EL (cell line): ENCODE measurements around the gene HMG20B.
A peak's percentile ranks its signal among the peaks of the same experiment; 100 is the strongest.

Experiments
- DNase-seq: peaks from one replicate; pipeline ENCODE4 v3.0.0-alpha.2; 2016

Gene HMG20B

GRCh38 chr19:3608079-3608641 lies 35.4 kb downstream of the HMG20B start:
- no peak for DNase-seq

DNA sequence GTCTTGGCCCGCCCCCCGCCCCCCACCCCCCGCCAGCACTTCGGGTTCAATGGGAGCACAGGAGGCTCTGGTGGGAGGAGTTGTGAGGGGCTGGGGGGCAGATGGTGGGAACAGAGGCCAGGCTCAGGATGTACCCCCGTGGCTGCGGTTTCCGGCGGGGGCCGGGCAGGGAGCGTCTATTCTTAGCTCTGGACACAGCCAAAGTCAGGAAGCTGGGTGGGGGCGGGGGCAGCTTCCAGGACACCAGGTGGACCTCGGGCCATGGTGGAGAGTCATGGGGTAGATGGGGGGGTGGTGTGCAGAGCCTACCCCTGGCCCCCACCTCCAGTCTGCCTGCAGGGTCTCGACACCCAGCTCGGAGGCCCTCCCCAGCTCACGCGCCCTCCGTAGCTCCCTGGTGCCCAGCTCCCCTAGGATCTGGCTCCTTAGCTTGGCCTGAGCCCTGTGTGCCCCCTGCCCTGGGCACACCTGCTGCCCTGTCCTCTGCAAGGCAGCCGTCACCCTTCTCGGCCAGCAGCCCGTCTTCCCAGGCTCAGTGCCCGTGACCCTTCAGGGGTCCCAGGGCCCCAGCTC lies 36.1 kb downstream of the HMG20B start:
- DNase-seq = no peak

GRCh38 chr19:3609779-3610719 lies 37.3 kb downstream of the HMG20B start:
- no peak for DNase-seq

DNA sequence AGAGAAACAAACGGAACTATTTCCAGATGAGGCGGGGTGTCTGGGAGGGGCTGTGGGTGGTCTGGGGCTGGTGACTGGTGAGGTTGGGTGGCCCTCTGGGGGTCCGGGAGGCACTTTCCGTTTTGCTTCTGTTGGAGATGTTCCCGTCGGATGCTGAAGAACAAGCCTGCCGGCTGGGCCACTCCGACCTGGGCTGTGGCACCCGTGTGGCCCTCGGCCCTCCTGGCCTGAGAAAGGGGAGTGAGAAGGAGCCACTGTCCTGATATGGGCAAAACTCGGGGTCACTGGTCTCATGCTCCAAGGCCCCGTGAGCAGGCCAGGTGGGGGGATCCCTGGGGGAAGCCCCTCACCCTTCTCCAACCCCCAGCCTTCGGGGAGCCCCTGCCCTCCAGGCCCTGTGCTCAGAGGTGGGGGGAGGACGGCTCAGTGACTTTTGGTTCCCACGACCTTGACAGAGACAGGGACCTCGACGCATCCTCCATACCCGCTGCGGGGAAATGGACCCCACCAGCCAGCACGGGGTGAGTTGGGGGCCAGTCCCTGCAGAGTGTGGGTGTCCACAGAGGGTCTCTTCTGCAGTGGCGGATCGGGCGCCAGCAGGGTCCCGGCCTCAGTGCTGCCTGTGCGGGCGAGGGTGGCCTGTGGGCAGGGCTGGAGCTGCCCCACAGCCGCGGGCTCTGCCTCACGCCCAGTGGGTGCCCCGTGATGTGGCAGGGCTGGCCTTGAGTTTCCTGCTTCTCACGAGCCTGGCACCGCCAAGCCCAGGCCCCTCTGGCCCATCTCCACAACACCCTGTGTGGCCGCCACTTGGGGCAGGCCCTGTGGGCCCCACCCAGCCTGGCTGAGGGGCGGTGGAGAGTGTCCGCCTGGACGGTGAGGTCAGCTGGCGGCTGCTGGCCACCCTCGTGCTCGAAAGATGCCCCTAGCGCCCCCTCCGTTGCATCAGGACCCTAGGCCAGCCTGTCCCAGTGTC lies 38.3 kb downstream of the HMG20B start:
- no peak for DNase-seq

- DNase-seq = no peak
These were observed 39.1 kb downstream of the HMG20B start for GRCh38 chr19:3611841-3612240.

DNA sequence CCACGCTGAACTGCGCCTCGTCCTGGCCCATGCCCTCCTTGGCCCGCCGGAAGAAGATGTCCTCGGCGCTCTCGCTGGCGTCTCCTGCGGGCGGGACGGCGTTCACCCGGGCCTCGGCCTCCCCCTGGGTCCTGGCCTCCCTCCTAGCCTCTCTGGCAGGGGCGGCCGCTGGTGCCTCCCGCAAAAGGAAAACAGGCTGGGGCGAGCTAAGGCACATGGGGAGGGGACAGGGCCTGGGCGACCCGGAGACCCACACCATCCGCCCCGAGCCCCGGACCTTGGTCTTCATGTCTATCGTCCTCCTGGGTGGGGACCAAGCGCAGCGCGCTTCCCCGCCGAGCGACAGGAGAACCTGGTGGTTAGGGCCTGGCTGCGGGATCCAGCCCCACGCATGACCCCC lies 39.6 kb downstream of the HMG20B start:
- DNase-seq = no peak

DNA sequence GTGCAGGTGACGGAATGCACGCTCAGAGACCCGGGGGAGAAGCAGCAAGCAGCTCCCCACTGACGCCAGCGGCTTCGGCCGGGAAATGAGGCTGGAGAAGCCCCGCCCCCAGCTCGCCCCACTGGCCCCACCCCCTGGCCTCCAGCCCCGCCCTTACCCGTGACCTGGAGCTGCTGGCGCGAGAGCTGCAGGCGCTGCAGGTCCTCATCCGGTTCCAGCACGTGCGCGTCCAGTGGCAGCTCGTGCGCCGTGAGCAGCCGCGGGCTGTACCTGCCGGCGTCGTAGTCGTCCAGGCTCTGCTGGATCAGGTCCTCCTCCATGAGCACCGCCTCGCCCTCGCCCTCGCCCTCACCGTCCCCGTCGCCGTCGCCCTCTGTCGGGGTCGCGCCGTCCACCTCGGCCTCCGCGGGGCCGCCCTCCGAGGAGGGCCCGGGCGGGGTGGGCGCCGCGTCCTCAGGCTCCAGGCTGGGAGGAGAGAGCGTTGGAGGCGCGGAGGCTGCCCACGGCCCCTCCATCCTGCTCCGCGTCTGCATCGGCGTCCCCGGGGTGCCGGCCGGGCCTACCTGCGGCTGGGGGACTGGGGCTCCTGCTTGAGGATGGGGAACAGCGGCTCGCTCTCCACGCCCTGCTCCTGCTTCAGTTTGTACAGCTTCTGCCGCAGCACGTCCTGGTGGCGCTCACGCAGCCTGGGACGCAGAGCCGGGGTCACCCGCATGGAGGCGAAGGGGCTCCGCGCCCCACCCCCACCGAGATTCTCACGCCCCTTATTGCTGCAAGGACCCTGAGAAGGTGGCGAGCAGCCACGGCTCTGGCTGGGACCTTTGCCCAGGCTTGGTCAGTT lies 40.4 kb downstream of the HMG20B start:
- no peak for DNase-seq

DNA sequence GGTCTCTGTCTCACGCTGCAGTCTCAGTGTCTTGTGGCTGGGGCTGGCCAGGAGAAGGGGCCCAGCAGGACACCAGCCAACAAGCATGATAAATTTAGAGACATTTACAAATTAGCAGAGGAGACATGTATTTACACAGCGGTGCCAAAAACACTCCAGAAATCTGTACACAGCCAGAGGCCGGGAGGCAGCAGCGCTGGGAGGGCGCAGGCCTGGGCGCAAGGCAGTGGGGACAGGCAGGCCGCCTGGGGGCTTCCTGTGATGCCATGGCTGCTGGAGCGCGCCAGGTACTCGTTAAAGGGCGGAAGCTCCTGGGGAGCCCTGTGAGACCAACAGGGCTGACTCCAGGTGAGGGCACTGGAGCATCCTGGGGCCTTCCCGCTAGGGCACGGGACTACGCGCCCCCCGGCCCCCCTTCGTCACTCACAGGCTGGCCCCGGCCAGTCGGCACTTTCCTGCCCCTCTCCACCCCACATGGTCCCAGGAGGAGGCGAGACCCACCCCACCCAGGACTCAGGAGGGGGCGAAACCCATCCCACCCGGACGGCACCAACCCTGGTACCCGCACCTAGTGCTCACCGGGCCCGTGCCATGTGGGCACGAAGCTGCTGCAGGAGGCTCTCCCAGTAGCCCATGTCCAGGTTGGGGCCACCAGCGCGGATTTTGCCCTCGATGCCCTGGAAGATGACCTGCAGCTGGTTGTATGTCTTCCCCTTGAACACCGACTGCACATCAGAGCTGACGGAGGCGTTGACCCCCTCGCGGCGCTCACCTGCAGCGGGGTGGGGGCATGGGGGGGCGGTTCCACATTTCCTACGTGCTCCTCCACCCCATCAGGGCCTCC lies 41.3 kb downstream of the HMG20B start:
- no peak for DNase-seq

DNA sequence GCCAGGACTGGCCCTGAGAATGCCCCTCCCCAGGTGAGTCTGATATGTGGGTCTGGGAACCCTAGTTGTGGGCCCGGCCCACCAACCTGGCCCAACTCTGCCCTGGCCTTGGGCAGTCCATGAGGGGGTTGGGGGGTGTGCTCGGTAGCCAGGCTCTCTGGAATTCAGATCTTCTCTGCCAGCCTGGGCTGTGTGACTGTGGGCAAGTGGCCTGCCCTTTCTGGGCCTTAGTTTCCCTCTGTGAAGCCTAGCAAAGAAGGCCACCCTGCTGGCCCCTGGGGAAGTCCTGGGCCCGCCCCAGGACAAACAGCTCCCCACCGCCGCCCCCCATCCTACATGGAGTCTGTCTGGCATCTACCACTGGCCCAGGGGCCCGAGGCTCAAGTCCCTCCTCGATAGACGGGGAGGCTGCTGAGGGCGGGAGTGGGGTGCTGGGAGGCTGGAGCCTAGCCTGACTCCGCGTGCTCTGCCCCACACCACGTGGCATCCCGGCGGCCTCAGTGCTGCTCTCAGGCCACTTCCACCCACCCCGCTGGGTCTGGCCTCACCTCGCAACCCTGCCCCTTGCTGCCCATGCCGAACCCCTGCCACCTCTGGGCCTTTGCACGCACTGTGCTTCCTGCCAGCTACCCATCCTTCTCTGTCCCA lies 42.2 kb downstream of the HMG20B start:
- no peak for DNase-seq

DNA sequence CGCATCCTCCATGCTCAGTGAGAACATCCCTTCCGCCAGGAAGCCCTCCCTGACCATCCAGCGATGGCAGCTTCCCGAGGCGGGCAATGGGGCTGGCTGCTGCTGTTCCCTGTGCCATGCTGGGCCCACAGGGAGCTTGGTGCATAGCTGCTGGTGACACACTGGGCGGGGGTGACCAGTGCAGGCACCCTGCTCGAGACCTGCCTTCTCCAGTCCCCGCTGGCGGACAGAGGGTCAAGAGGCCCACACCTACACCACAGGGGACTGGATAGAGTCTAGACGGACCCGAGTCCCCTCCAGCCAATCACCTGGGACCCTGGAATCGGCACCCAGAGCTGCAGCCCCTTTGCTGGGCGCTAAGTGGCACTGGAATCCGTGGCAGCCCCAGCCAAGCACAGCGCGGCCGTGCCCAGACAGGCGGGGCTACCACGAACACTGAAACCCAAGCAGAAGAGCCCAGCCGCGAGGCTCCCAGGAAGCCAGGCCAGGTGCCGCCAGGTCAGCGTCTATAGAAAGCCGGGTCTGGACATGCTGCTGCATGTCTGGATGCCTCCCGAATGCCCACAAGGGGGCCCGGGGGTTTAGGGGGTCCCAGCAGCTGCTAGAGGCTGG lies 42.9 kb downstream of the HMG20B start:
- no peak for DNase-seq

DNA sequence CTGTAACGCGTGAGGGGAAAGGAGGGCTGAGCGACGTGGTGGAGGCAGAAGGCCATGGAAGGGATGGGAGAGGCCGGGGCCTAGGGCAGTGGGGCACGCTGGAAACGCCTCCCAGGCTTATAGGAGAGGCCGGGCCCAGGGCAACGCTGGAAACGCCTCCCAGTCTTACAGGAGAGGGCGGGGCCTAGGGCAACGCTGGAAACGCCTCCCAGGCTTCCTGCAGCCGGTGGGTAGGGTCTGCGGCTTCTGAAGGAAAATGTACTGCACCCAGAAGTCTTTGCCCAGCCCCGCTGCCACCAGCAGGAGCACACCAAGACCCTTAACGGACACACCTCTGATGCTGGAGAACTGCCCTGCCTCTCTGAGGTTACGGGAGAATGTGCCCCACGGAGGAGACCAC lies 44.7 kb downstream of the HMG20B start:
- no peak for DNase-seq

DNA sequence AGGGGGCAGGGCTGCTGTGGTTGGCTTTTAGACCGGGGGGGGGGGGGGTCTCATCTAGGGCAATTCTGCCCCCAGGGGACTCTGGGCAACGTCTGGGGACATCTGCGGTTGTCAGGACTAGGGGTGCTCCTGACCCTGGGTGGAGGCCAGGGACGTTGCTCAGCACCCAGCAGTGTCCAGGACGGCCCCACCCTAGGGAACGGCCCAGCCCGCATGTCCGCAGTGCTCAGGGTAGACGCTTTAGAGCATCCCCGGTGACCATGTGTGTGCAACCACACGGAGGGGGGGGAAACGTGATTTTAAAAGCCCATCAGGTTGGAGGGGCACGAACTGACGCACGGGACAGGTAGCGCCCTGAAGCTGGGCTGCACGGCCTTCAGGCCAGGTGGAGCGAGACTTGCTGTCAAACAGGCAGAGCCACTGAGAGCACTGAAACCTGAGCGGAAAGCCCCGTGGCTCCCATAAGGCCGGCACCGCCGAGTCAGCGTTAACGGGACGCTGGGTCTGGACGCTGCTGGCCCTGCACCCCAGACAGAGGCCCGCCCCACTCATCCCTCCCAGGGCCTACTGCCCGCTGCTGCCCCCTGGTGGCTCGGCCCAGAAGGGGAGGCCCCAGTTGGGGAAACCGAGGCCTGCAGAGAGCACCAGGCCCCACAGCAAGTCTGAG lies 45.5 kb downstream of the HMG20B start:
- DNase-seq = peak; percentile 44

DNA sequence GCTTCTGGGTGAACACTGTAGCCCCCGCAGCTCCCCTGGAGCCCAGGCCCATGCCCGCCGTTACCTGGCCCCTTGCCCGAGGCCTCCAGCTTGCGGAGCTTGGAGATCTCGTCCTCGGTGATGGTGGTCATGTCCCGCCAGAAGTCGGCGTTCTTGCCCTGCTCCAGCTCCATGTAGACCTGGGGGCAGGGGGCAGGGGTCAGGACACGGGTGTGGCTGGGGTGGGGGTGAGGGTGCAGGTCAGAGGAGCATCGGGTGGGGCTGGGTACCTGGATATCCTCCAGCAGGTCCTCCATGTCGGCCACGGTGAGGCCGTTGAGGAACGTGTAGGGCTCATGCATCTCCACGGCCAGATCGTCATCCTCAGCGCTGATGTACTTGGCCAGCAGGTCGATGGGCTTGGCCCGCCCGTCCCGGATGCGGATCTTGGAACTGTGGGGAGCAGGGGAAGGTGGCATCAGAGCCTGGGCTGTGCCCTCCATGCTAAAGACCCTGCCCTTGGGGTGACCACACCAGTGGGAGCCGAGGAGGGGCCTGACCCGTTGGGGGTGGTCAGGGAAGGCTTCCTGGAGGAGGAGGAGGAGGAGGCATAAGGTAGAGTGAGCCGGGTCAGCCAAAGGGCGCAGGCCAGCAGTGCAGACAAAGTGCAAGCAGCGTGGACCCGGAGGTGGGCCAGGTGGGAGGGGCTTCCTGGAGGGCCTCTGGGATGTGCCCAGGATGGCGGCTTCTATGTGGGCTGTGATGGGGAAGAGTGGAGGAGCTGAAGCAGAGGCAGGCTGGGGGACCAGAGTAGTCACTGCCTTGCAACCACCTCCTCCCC lies 46.3 kb downstream of the HMG20B start:
- no peak for DNase-seq

GRCh38 chr19:3619631-3620012 lies 46.9 kb downstream of the HMG20B start:
- DNase-seq = no peak

DNA sequence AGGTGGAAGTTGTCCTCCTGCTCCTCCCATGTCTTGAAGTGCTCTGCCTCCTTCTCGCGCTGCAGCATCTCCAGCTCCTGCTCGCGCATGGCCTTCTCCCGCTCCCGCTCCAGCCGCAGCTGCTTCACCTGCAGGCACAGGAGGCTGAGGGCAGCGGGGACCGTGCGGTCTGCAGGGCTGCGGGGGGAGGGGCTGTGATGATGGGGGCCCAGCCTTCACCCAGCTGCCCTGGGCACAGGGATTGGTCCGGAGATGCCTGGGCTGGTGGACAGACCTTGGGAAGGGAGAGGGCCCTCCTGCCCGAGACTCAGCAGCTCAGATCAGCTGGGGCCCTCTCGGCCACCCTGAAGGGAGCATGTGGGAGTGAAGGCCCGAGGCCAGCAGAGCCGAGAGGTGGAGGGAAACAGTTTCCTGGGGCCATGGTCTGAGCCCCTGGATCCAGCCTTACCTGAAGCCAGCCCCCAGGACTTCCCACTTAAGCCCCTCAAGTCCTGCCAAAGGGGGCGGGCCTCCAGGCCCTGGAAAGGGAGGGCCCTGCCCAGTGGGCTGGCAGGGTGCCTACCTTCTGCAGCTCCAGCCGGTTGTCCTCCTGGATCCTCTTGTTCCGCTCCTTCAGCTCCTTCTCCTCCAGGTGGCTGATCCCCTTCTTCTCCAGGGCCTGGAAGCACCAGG lies 47.5 kb downstream of the HMG20B start:
- DNase-seq = no peak

DNA sequence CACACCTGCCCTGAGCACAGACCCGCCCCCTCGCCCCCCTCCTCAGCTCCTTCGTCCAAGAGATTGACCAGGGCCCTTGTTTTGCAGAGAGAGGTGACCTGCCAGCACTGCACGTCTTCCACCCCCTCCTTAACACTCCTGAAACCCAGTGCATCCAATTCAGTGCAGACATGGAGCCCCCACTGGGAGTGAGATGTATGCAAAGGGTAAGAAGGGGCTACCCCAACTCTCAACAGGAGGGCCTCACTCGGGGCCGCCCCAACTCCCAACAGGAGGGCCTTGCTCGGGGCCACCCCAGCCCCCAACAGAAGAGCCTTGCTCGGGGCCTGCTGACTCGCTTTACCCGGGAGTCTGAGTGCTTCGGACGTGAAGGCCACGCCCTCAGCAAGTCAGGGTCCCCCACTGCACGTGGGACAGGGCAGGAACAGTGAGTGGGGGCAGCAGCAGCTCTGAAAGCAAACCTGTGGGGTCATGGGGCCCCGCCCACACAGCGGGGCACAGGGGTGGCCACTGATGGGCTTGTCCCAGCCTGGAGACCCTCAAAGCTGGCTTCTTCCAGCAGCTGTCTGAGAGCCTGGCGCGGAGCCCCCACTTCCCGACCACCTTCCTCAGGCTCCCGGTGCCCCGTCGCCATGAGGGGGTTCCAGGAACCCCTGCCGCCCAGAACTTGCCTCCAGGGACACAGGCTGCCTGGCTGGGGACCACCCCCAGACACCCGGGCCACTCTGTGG lies 48.2 kb downstream of the HMG20B start:
- no peak for DNase-seq

- no peak for DNase-seq
These were observed 48.9 kb downstream of the HMG20B start for GRCh38 chr19:3621689-3622088.
